ENCODE data around the gene TLE6. TPM values are rescaled to one million over a fixed set of nuclear protein-coding genes. Genes with fewer than 3 reads are reported as not detected.

The TLE6 gene
- total and polyA plus RNA-seq, 4 donors: 0.47 to 2.8 (median 1.2) TPM

GRCh38 chr19:2992958-2993357 is 15.6 kb downstream of the TLE6 start (continued):
- TF ChIP-seq ZBTB33 (IDR thresholded peaks at IDR 0.05) (no peak), HNF4A (conservative IDR thresholded peaks at IDR 0.05) (no peak)

GRCh38 chr19:2993579-2993978 is 16.2 kb downstream of the TLE6 start:
- DNase-seq (ENCODE audit: low spot score): no peak
- WGBS: 68% methylated on average over 9 of the region's 9 CpGs
- H3K27ac ChIP-seq (ENCODE audit: low read depth in 1 of 2, low read length in 2 of 2): no peak overlapping the region
- H3K9ac ChIP-seq (ENCODE audit: low read depth in 1 of 2, low read length in 2 of 2): no peak overlapping the region
- TF ChIP-seq JUND (IDR thresholded peaks at IDR 0.05) (no peak), TAF1 (conservative IDR thresholded peaks at IDR 0.05) (no peak), FOXA1 (IDR thresholded peaks at IDR 0.05) (no peak), HNF4G (IDR thresholded peaks at IDR 0.05) (no peak), RXRA (IDR thresholded peaks at IDR 0.05) (no peak), MAX (IDR thresholded peaks at IDR 0.05) (no peak), HNF4A (conservative IDR thresholded peaks at IDR 0.05) (no peak), ATF3 (IDR thresholded peaks at IDR 0.05) (no peak), EGR1 (IDR thresholded peaks at IDR 0.05; ENCODE audit: low read depth in 2 of 2) (no peak), RAD21 (IDR thresholded peaks at IDR 0.05) (no peak), ZBTB33 (IDR thresholded peaks at IDR 0.05) (no peak), YY1 (IDR thresholded peaks at IDR 0.05) (no peak), GABPA (IDR thresholded peaks at IDR 0.05 in 1 of 2, conservative IDR thresholded peaks at IDR 0.05 in 1 of 2) (no peak), CTCF (IDR thresholded peaks at IDR 0.05; ENCODE audit: low read depth, low read length, missing input control) (no peak), FOXA2 (IDR thresholded peaks at IDR 0.05) (no peak), REST (IDR thresholded peaks at IDR 0.05) (no peak)
- no peaks in the 10 kb centered on the region for H3K27me3 ChIP-seq (ENCODE audit: control insufficient read depth in 4 of 4, insufficient read depth in 4 of 4, low read length in 3 of 4)
- H3K4me3 ChIP-seq (ENCODE audit: low read depth in 1 of 3, low read length in 3 of 3): no peak overlapping the region
- peaks cover 0 to 4% (median under 1%) of the 10 kb centered on the region in 4 donors for H3K36me3 ChIP-seq (ENCODE audit: control insufficient read depth in 4 of 4, insufficient read depth in 3 of 4, low read depth in 1 of 4, low read length in 3 of 4)
- no peaks in the 10 kb centered on the region for H3K4me1 ChIP-seq (ENCODE audit: control insufficient read depth in 4 of 4, insufficient read depth in 4 of 4, low read length in 3 of 4)
- no peaks in the 10 kb centered on the region for H3K9me3 ChIP-seq (ENCODE audit: control insufficient read depth in 4 of 4, low read length in 3 of 4)

Data from liver (tissue), 9 donors.